Measurements from ENCODE around the gene CCDC3.
"Not testable (repeated sequence)": the region's sequence is repeated elsewhere in the genome, so short reads cannot be mapped to it uniquely, and the experiment has no call there.

CCDC3 gene

GRCh38 chr10:12876266-12876665 lies 125.2 kb downstream of the CCDC3 start:
- no peak for DNase-seq

DNA sequence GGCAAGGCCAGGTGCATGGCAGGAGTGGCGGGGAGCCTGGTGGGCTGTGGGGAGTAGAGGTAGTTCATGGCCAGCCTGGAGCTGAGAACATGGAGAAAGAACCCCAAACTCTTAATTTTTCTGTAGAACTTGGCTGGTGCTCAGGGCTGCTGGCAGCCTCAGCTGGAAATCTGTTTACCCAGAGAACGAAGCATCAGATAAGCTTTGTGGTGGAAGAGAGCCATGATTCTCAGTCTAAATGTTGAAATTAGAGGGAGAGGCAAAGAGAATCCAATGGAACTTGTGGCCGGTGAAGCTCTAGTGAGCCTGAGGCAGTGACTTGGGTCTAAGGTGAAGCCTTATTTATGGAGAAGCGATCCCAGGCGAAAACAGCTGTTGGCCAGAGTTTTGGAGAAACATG lies 126.4 kb downstream of the CCDC3 start:
- DNase-seq, result no peak

DNA sequence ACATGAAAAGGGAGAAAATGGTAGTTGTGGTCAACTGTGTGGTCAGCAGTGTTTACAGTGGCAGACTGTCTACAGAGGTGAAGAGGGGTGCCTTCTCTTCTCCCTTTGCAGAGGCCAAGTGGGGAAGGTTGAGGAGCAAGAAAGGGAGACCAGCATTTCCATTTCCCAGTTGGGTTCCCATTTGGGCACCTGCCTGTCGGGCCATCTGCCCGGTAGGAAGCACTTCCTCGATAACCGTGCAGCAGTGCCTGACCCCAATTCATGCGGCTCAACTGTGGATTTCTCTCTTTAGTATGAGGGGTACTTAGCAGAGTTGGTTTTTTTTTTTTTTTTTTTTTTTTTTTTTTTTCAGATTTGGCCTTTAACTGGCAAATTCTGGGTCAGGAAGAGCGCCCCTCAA lies 127.0 kb downstream of the CCDC3 start:
- DNase-seq, result no peak

- no peak for DNase-seq
Observed at GRCh38 chr10:12873172-12873571, 128.3 kb downstream of the CCDC3 start.

DNA sequence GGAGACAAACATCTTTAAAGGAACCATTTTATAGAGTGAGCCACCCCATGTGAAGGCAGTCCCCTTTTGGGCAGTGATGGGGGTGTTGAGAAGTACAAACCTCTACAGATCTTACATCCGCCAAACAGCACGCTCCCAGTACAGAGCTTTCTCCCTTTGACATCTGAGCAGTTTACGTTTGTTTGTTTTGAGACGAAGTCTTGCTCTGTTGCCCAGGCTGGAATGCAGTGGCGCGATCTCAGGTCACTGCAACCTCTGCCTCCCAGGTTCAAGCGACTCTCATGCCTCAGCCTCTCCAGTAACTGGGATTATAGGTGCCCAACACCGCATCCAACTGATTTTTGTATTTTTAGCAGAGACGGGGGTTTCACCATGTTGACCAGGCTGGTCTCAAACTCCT lies 128.9 kb downstream of the CCDC3 start:
- no peak for DNase-seq

DNA sequence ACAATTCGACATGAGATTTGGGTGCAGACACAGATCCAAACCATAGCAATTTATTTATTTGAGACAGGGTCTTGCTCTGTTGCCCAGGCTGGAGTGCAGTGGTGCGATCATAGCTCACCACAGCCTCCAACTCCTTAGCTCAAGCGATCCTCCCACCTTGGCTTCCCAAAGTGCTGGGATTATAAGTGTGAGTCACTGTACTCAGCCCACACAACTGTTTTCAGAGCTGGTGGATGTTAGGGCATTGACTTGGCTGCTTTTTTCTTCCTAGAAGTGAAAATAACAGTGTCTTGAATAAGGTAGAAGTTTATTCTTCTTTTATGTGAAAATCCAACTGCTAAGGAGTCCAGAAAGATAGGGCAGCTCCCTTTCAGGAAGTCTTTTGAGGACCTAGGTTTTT lies 132.1 kb downstream of the CCDC3 start:
- no peak for DNase-seq

DNA sequence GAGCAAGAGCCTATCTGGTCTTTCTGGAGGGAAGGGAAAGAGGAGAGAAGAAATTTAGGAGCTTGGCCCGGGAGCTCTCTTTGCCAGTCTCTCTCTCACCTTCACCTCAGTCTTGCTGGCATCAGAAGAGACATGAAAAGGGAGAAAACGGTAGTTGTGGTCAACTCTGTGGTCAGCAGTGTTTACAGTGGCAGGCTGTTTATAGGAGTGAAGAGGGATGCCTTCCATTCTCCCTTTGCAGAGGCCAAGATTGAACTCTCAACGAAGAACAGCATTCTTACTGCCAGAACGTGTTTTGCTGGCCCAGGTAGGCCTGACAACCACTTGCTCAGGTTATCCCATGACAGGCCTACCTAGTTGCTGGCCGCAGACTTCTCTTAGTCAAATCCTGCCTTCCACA lies 133.3 kb downstream of the CCDC3 start:
- DNase-seq, result no peak

DNA sequence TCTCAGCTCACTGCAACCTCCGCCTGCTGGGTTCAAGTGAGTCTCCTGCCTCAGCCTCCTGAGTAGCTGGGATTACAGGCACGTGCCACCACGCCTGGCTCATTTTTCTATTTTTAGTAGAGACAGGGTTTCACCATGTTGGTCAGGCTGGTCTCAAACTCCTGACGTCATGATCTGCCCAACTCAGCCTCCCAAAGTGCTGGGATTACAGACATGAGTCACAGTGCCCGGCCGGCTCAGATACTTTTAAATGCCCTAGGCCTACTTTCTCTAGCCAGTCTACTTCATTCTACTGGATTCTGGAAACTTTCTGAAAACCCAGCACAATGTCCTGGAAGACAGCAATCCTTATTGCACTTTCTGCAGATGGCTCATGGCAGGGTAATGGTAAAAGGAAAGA lies 136.0 kb downstream of the CCDC3 start:
- not testable (repeated sequence) for DNase-seq

DNA sequence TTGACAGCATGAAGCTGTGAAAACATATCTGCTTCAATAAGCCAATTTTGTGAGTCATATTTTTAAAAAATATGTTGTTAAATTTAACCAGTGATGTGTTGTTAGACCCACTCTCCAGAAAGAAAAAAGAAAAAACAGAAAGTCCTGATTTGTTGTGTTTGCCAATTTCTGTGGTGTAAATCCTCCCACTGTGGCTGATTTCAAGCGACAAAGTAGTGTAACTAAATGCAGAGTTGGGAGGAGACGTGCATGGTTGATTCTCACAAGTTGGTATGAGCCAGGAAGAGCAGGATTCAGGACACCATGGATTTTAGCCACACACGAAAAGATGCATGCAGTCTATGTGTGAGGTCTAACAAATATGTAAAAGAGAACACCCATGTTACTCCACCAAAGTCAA lies 139.1 kb downstream of the CCDC3 start:
- no peak for DNase-seq

DNA sequence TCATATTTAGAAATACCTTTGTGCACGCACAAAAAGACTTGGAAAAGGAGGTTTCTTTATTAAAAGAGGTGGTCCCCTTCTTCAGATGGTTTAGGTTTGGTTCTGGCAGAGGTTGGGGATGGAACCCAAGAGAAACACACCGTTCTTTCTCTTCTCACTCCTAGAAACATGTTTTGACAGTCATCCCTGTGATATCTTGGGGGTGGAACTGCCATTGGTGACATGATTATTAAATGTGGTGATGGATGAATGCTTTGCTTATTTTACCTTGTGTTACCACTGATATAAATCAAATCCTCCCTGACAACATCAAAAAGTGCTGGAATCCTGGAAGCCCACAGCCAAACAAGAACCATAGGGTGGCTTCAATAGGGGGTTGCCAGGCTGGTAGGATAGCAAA lies 146.5 kb downstream of the CCDC3 start:
- no peak for DNase-seq

GRCh38 chr10:12852687-12853086 lies 148.8 kb downstream of the CCDC3 start:
- DNase-seq, result no peak

GRCh38 chr10:12849319-12850181 lies 152.0 kb downstream of the CCDC3 start:
- DNase-seq, result no peak

GRCh38 chr10:12848439-12849173 lies 152.9 kb downstream of the CCDC3 start:
- DNase-seq, result no peak

- DNase-seq, result no peak
Observed at GRCh38 chr10:12847361-12847975, 154.0 kb downstream of the CCDC3 start.

- DNase-seq, result no peak
Observed at GRCh38 chr10:12846718-12847117, 154.8 kb downstream of the CCDC3 start.
